Vagina (tissue), 2 donors: ENCODE measurements around the gene CPEB2.

Source experiments
- CTCF ChIP-seq, 3 experiments: fragments of 450-650 bp in 2 of 3; fragments of 200-600 bp in 1 of 3; sonication (generic) in 1 of 3; IDR thresholded peaks; one replicate each; pipeline ENCODE4 v1.5.1; 2017 to 2019; ENCODE audit warnings: antibody characterized with exemption in 3 of 3, mild to moderate bottlenecking in 2 of 3, moderate library complexity in 2 of 3
- POLR2A ChIP-seq, 2 donors: fragments of 450-650 bp; IDR thresholded peaks; one replicate each; pipeline ENCODE4 v1.6.1; 2017; ENCODE audit warnings: antibody characterized with exemption in 2 of 2, mild to moderate bottlenecking in 2 of 2, moderate library complexity in 2 of 2
- POLR2AphosphoS5 ChIP-seq, 2 donors: sonication (generic); formaldehyde crosslinking; IDR thresholded peaks; one replicate each; pipeline ENCODE4 v1.9.0; 2017; ENCODE audit warnings: antibody characterized with exemption in 2 of 2, mild to moderate bottlenecking in 2 of 2, low read depth in 1 of 2; ENCODE audit not compliant: insufficient read depth in 1 of 2

GRCh38 chr4:15043922-15044321, 41.6 kb downstream of the CPEB2 start:
- TF ChIP-seq CTCF (IDR thresholded peaks at IDR 0.05) (no peak), POLR2A (IDR thresholded peaks at IDR 0.05) (no peak), POLR2AphosphoS5 (IDR thresholded peaks at IDR 0.05; ENCODE audit: insufficient read depth in 1 of 2, low read depth in 1 of 2) (no peak)
